H1 (cell line): Measurements from ENCODE around the gene TOM1. TPM values are rescaled to one million over a fixed set of nuclear protein-coding genes. Genes with fewer than 3 reads are reported as not detected.

Experiments
- CTCF ChIA-PET: fragments of 300-600 bp; sonication (Branson Sonifier 250); formaldehyde crosslinking; loops from one replicate; lab custom pipeline; 2021; ENCODE audit not compliant: partially characterized antibody; lab: Charles Lee
- POLR2A ChIA-PET: fragments of 300-600 bp; sonication (Branson Sonifier 250); formaldehyde crosslinking; loops from one replicate; lab custom pipeline; 2021; ENCODE audit warnings: inconsistent platforms; ENCODE audit not compliant: partially characterized antibody; lab: Charles Lee
- DNase-seq, 2 experiments: peaks; one replicate each; pipeline versions ENCODE4 v3.0.0 to v3.0.0-alpha.2; 2010 to 2022; ENCODE audit warnings: low spot score in 2 of 2, low read depth in 1 of 2, mixed read lengths in 1 of 2
- FAIRE-seq: peaks from 2 replicates; lab custom pipeline; 2011; peaks lifted over from hg19 to GRCh38; lab: Jason Lieb, UNC
- H2AFZ ChIP-seq: 2 replicates; pipeline ENCODE4 v1.8.1; 2012; ENCODE audit warnings: low read length, inconsistent platforms
- H2AK5ac ChIP-seq: 2 replicates; pipeline ENCODE4 v1.6.1; 2013; ENCODE audit warnings: low read depth, low read length
- H2BK120ac ChIP-seq: replicated peaks from 2 replicates; pipeline ENCODE3; 2013; ENCODE audit warnings: low read depth, low read length, inconsistent platforms
- H2BK12ac ChIP-seq: 2 replicates; pipeline ENCODE4 v1.6.1; 2013; ENCODE audit warnings: low read depth, low read length
- H2BK15ac ChIP-seq: 2 replicates; pipeline ENCODE4 v1.6.1; 2013; ENCODE audit warnings: low read length
- H2BK20ac ChIP-seq: 2 replicates; pipeline ENCODE4 v1.6.1; 2013; ENCODE audit warnings: low read length
- H2BK5ac ChIP-seq: 2 replicates; pipeline ENCODE4 v1.6.1; 2013; ENCODE audit warnings: low read depth, low read length
- H3K14ac ChIP-seq: 2 replicates; pipeline ENCODE4 v1.6.1; 2013; ENCODE audit warnings: inconsistent platforms; ENCODE audit not compliant: insufficient read length
- H3K18ac ChIP-seq: 2 replicates; pipeline ENCODE4 v1.6.1; 2013; ENCODE audit warnings: low read length; ENCODE audit errors: extremely low read depth
- H3K23ac ChIP-seq: 2 replicates; pipeline ENCODE4 v1.6.1; 2013; ENCODE audit warnings: inconsistent platforms; ENCODE audit not compliant: insufficient read length
- H3K23me2 ChIP-seq: 2 replicates; pipeline ENCODE4 v1.6.1; 2013; ENCODE audit warnings: low read depth, low read length
- H3K27ac ChIP-seq: 2 replicates; pipeline ENCODE4 v1.6.1; 2011; ENCODE audit warnings: low read depth, low read length, inconsistent platforms
- H3K27me3 ChIP-seq, 4 experiments: replicated peaks in 1 of 4; 1 replicate in 1 of 4; 2 replicates in 3 of 4; pipeline versions ENCODE4 v1.6.1 to v1.8.1; 2011 to 2013; ENCODE audit warnings: low read length in 3 of 4, mild to moderate bottlenecking in 3 of 4, inconsistent platforms in 2 of 4, mixed read lengths in 2 of 4, moderate library complexity in 1 of 4; ENCODE audit not compliant: control insufficient read depth in 3 of 4, insufficient read depth in 3 of 4; ENCODE audit errors: extremely low read depth in 1 of 4
- H3K36me3 ChIP-seq, 4 experiments: 2 replicates each; pipeline versions ENCODE4 v1.6.1 to v1.8.1; 2011 to 2013; ENCODE audit warnings: mild to moderate bottlenecking in 4 of 4, low read length in 3 of 4, moderate library complexity in 2 of 4, control low read depth in 1 of 4, inconsistent platforms in 1 of 4; ENCODE audit not compliant: insufficient read depth in 4 of 4, control insufficient read depth in 2 of 4
- H3K4ac ChIP-seq: replicated peaks from 2 replicates; pipeline ENCODE3; 2013; ENCODE audit warnings: low read length, low read depth, mixed read lengths, inconsistent platforms; ENCODE audit not compliant: insufficient read length
- H3K4me1 ChIP-seq, 4 experiments: replicated peaks in 1 of 4; 1 replicate in 1 of 4; 2 replicates in 3 of 4; pipeline versions ENCODE4 v1.6.1 to v1.8.1; 2011 to 2013; ENCODE audit warnings: low read length in 3 of 4, inconsistent platforms in 2 of 4, mixed read lengths in 1 of 4; ENCODE audit not compliant: insufficient read depth in 4 of 4, control insufficient read depth in 3 of 4
- H3K4me2 ChIP-seq, 2 experiments: 2 replicates each; pipeline versions ENCODE4 v1.6.1 to v1.8.1; 2011 to 2013; ENCODE audit warnings: low read depth in 2 of 2, low read length in 2 of 2, control low read depth in 1 of 2, inconsistent platforms in 1 of 2, mild to moderate bottlenecking in 1 of 2; ENCODE audit not compliant: insufficient read depth in 1 of 2
- H3K4me3 ChIP-seq, 4 experiments: fragments of 200-600, 300-600 bp in 1 of 4; sonication (generic), shearing (Covaris generic), sonication (Bioruptor Twin) in 1 of 4; 2 replicates each; pipeline versions ENCODE4 v1.5.1 to v1.8.1; 2011 to 2016; ENCODE audit warnings: low read length in 4 of 4, low read depth in 3 of 4, control low read depth in 2 of 4, inconsistent platforms in 2 of 4, mild to moderate bottlenecking in 2 of 4, mixed read lengths in 1 of 4, moderate library complexity in 1 of 4; ENCODE audit not compliant: insufficient read depth in 2 of 4; ENCODE audit errors: extremely low read depth in 1 of 4
- H3K56ac ChIP-seq: replicated peaks from 2 replicates; pipeline ENCODE3; 2013; ENCODE audit warnings: low read depth, mild to moderate bottlenecking, mixed read lengths, low read length, inconsistent platforms; ENCODE audit not compliant: insufficient read length
- H3K79me1 ChIP-seq: 2 replicates; pipeline ENCODE4 v1.6.1; 2013; ENCODE audit warnings: low read depth, low read length, control low read depth
- H3K79me2 ChIP-seq, 2 experiments: 2 replicates each; pipeline versions ENCODE4 v1.6.1 to v1.8.1; 2012 to 2013; ENCODE audit warnings: low read length in 2 of 2, mild to moderate bottlenecking in 2 of 2, inconsistent platforms in 1 of 2; ENCODE audit not compliant: insufficient read depth in 2 of 2, control insufficient read depth in 1 of 2
- H3K9ac ChIP-seq, 4 experiments: replicated peaks in 1 of 4; 1 replicate in 1 of 4; 2 replicates in 3 of 4; pipeline versions ENCODE4 v1.6.1 to v1.8.1; 2011 to 2013; ENCODE audit warnings: low read depth in 3 of 4, low read length in 3 of 4, control low read depth in 2 of 4, mild to moderate bottlenecking in 2 of 4, moderate library complexity in 2 of 4, inconsistent platforms in 1 of 4; ENCODE audit errors: extremely low read depth in 1 of 4
- H3K9me3 ChIP-seq, 2 experiments: 2 replicates each; pipeline versions ENCODE4 v1.6.1 to v1.8.1; 2012 to 2013; ENCODE audit warnings: mild to moderate bottlenecking in 2 of 2, moderate library complexity in 2 of 2, control low read depth in 1 of 2, inconsistent platforms in 1 of 2, low read depth in 1 of 2, low read length in 1 of 2, mixed read lengths in 1 of 2; ENCODE audit not compliant: insufficient read depth in 2 of 2
- H4K20me1 ChIP-seq, 2 experiments: replicated peaks in 1 of 2; 2 replicates each; pipeline versions ENCODE3 to v1.8.1; 2011 to 2013; ENCODE audit warnings: inconsistent platforms in 2 of 2, low read length in 2 of 2, mild to moderate bottlenecking in 1 of 2; ENCODE audit not compliant: insufficient read depth in 2 of 2, control insufficient read depth in 1 of 2
- H4K5ac ChIP-seq: 2 replicates; pipeline ENCODE4 v1.6.1; 2013; ENCODE audit warnings: low read length, low read depth, mixed read lengths, inconsistent platforms; ENCODE audit not compliant: insufficient read length
- H4K8ac ChIP-seq: 2 replicates; pipeline ENCODE4 v1.8.0; 2013; ENCODE audit warnings: mild to moderate bottlenecking, moderate library complexity, low read length, inconsistent platforms; ENCODE audit not compliant: insufficient read depth; ENCODE audit errors: extremely low read depth
- H4K91ac ChIP-seq: replicated peaks from 2 replicates; pipeline ENCODE3; 2013; ENCODE audit warnings: low read length, mixed read lengths, inconsistent platforms; ENCODE audit not compliant: insufficient read length
- CTCF ChIP-seq, 3 experiments: IDR thresholded peaks; 1 replicate in 2 of 3; 2 replicates in 1 of 3; pipeline versions ENCODE4 v1.5.1 to v1.6.1; 2011; ENCODE audit warnings: low read length in 3 of 3, mild to moderate bottlenecking in 3 of 3, inconsistent platforms in 2 of 3, low read depth in 1 of 3, moderate library complexity in 1 of 3; ENCODE audit not compliant: insufficient read depth in 1 of 3; ENCODE audit errors: control extremely low read depth in 1 of 3
- NANOG ChIP-seq: IDR thresholded peaks from 2 replicates; pipeline ENCODE4 v1.6.1; 2011; ENCODE audit warnings: low read length, low read depth, mild to moderate bottlenecking, inconsistent platforms; ENCODE audit not compliant: insufficient read depth, poor library complexity, severe bottlenecking
- RAD21 ChIP-seq, 2 experiments: IDR thresholded peaks in 1 of 2; conservative IDR thresholded peaks in 1 of 2; 2 replicates each; pipeline ENCODE4 v1.6.1; 2011; ENCODE audit warnings: low read depth in 2 of 2, low read length in 2 of 2, improper control_type of control experiment in 1 of 2, inconsistent platforms in 1 of 2, mild to moderate bottlenecking in 1 of 2, moderate library complexity in 1 of 2
- SP2 ChIP-seq: IDR thresholded peaks from 2 replicates; pipeline ENCODE4 v1.6.1; 2012; ENCODE audit warnings: mild to moderate bottlenecking, low read length, inconsistent platforms
- WGBS, 2 experiments: shearing (Covaris generic) in 1 of 2; methylation state at CpG; one replicate each; pipeline versions ENCODE4 v1.1.6 to v1.1.7; 2013 to 2015; ENCODE audit warnings: low lambda C conversion rate in 2 of 2, mixed read lengths in 2 of 2, inconsistent platforms in 1 of 2, low coverage in 1 of 2, missing lambda C conversion rate in 1 of 2; ENCODE audit not compliant: insufficient replicate concordance in 2 of 2, insufficient coverage in 1 of 2, insufficient read length in 1 of 2; ENCODE audit errors: extremely low coverage in 1 of 2, missing lambda C conversion rate in 1 of 2; 5-methylcytosine and 5-hydroxymethylcytosine counted together
- polyA plus RNA-seq, 7 experiments: library from polyadenylated mRNA; depleted of rRNA in 3 of 7; stranded (reverse) in 5 of 7; unstranded in 2 of 7; fragments of >200 nt in 5 of 7; fragments of 200-250 nt in 2 of 7; gene quantifications; 1 replicate in 5 of 7; 2 replicates in 1 of 7; 4 replicates in 1 of 7; pipeline versions ENCODE4 v1.2.1 to v1.2.3, GENCODE V29; 2011 to 2013; ENCODE audit warnings: missing spikeins in 2 of 7, mixed read lengths in 2 of 7
- total RNA-seq: library from RNA; stranded (reverse); fragmentation: NEBNext Ultra II Directional; extraction: Animal tissue kit (Norgen Biotek cat#: 25700); gene quantifications from 2 replicates; pipeline ENCODE4 v1.2.1, GENCODE V29; 2021

The TOM1 gene
- total and polyA plus RNA-seq, 2 of the 8 experiments (the other 6 are each of a cell fraction or from before 2014, with no cell fraction given) = 25.1 to 39.2 TPM

DNA sequence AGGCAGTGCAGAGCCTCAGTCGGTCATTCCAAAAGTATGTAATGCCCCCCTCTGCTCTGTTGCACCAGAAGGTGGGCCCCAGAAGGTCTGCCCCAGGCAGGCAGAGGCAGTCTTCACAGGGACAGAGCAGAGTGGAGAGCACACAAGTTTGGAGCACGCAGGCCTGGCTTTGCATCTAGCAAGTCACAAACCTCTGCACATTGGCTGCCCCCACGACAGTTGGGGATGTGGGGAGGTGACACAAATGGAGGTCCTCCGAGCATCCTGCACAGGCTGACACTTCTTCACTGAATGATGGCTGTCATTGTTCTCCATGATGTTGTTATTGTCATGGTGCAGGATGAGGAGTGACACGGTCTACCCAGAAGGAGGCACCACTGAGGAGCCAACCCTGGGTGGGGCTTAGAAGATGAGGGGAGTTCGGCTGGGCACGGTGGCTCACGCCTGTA is 11.9 kb downstream of the TOM1 start:
- Histone ChIP-seq H3K79me2 (no peaks in the 10 kb centered on the region), H3K4me3 (no peak overlapping the region), H2AFZ (no peak overlapping the region), H3K9ac (no peak overlapping the region), H3K56ac (no peak overlapping the region), H3K4me1 (peaks cover 0 to 2% (median 0%) of the 10 kb centered on the region in 4 experiments; a peak in 3 of 7 replicates), H2BK120ac (no peak overlapping the region), H3K27me3 (no peaks in the 10 kb centered on the region), H3K27ac (no peak overlapping the region), H3K14ac (no peak overlapping the region), H4K20me1 (peaks cover 4 to 6% of the 10 kb centered on the region in 2 experiments), H2BK20ac (no peak overlapping the region), H2AK5ac (no peak overlapping the region; the same call in 1 of the 2 replicates), H2BK5ac (no peak overlapping the region), H3K79me1 (peaks cover 7% of the 10 kb centered on the region), H4K5ac (no peak overlapping the region), H4K8ac (no peak overlapping the region), H2BK12ac (no peak overlapping the region), H3K4me2 (no peak overlapping the region), H3K23me2 (no peaks in the 10 kb centered on the region), H3K18ac (no peak overlapping the region), H3K36me3 (no peaks in the 10 kb centered on the region), H2BK15ac (no peak overlapping the region), H3K4ac (no peak overlapping the region), H4K91ac (no peak overlapping the region), H3K23ac (no peak overlapping the region), H3K9me3 (no peaks in the 10 kb centered on the region)
- ChIA-PET CTCF (interaction anchor here (0.8 to 1.9 kb wide), 6 partner anchors 10 to 71 kb away, joined by 3 to 7 read pairs (median 3); partner anchors contain the start of gene TOM1), POLR2A (no interaction called here)
- 90% methylated on average over 8 of the region's 8 CpGs; no CpG with 5 or more reads in 1 of the 2 experiments for WGBS, 2 experiments
- DNase-seq (no peak), FAIRE-seq (no peak)
- TF ChIP-seq NANOG = no peak
- TF ChIP-seq SP2 = no peak
- TF ChIP-seq CTCF (IDR thresholded peaks at IDR 0.05; ENCODE audit: control extremely low read depth in 1 of 3, insufficient read depth in 1 of 3, low read depth in 1 of 3, low read length in 3 of 3) = peak in 2 of 3 experiments; percentile 17 to 18; a peak in 2 of 4 replicates
- TF ChIP-seq RAD21 (IDR thresholded peaks at IDR 0.05 in 1 of 2, conservative IDR thresholded peaks at IDR 0.05 in 1 of 2; ENCODE audit: low read depth in 2 of 2, low read length in 2 of 2) = no peak
